ENCODE measurements around the gene IKZF1. TPM values are rescaled to one million over a fixed set of nuclear protein-coding genes. Genes with fewer than 3 reads are reported as not detected.
A peak's percentile ranks its signal among the peaks of the same experiment; 100 is the strongest.

The IKZF1 gene
- polyA plus RNA-seq, 1 donor = 4.5 TPM

- Histone ChIP-seq H3K27ac (ENCODE audit: low read length) (no peak overlapping the region), H3K9me3 (ENCODE audit: control insufficient read depth, low read depth, low read length) (no peaks in the 10 kb centered on the region), H3K4me3 (ENCODE audit: low read length) (no peak overlapping the region), H3K27me3 (ENCODE audit: control insufficient read depth, insufficient read depth, low read length) (peaks cover 19% of the 10 kb centered on the region), H3K36me3 (ENCODE audit: control insufficient read depth, insufficient read depth, low read length) (no peaks in the 10 kb centered on the region), H3K4me1 (ENCODE audit: control insufficient read depth, insufficient read depth, low read length) (no peaks in the 10 kb centered on the region)
- 83% methylated on average over 1 of the region's 9 CpGs for WGBS (ENCODE audit: insufficient coverage, low lambda C conversion rate)
- no peak for DNase-seq
Observed at GRCh38 chr7:50393547-50394252, 89.2 kb downstream of the IKZF1 start.

GRCh38 chr7:50394315-50394714 lies 89.8 kb downstream of the IKZF1 start:
- Histone ChIP-seq H3K36me3 (ENCODE audit: control insufficient read depth, insufficient read depth, low read length) (no peaks in the 10 kb centered on the region), H3K4me3 (ENCODE audit: low read length) (no peak overlapping the region), H3K27me3 (ENCODE audit: control insufficient read depth, insufficient read depth, low read length) (peaks cover 23% of the 10 kb centered on the region), H3K4me1 (ENCODE audit: control insufficient read depth, insufficient read depth, low read length) (no peaks in the 10 kb centered on the region), H3K9me3 (ENCODE audit: control insufficient read depth, low read depth, low read length) (no peaks in the 10 kb centered on the region), H3K27ac (ENCODE audit: low read length) (no peak overlapping the region)
- no CpG with 5 or more reads among the region's 1 CpG for WGBS (ENCODE audit: insufficient coverage, low lambda C conversion rate)
- no peak for DNase-seq

DNA sequence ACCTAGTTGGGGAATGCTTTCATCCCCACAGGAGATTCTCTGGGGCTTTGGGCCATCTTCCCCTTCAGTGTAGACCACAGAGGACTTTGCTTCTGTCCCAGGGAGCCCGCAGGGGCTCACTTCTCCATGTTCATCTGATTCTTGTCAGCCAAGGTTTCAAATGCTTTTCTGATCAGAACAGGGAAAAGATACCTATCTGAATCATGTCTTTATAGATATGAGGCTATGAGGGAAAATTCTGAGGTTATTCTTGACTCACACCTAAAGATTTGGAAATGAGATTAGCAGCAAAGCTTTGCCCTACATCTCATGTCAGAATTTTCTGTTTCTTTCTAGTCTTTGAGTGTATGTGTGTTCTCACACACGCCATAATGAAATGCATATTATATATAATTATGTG lies 92.3 kb downstream of the IKZF1 start:
- Histone ChIP-seq H3K4me1 (ENCODE audit: control insufficient read depth, insufficient read depth, low read length) (no peaks in the 10 kb centered on the region), H3K9me3 (ENCODE audit: control insufficient read depth, low read depth, low read length) (peaks cover 7% of the 10 kb centered on the region), H3K36me3 (ENCODE audit: control insufficient read depth, insufficient read depth, low read length) (no peaks in the 10 kb centered on the region), H3K4me3 (ENCODE audit: low read length) (no peak overlapping the region), H3K27me3 (ENCODE audit: control insufficient read depth, insufficient read depth, low read length) (peaks cover 46% of the 10 kb centered on the region), H3K27ac (ENCODE audit: low read length) (no peak overlapping the region)
- DNase-seq = no peak
- WGBS (ENCODE audit: insufficient coverage, low lambda C conversion rate) = no CpG with 5 or more reads among the region's 2 CpGs

- 83% methylated on average over 1 of the region's 2 CpGs for WGBS (ENCODE audit: insufficient coverage, low lambda C conversion rate)
- no peak overlapping the region for H3K27ac ChIP-seq (ENCODE audit: low read length)
- H3K9me3 ChIP-seq (ENCODE audit: control insufficient read depth, low read depth, low read length) = peaks cover 7% of the 10 kb centered on the region
Observed at GRCh38 chr7:50397320-50397970, 92.9 kb downstream of the IKZF1 start.

DNA sequence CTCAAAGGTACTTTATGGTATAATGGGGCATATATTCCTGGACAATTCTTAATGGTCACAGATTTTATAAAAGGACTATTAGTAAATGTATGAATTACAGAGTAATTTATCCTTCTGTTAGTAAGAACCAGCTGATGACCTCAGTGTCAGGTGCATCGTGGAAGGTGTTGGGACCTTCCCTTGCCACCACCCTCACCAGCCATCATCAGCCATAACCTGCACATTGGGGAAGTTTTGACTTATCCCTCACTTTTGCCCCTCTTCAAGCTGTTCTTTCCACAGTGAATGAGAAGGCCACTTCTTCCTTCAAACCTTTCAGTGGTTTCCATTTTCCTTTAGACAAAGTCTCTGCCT lies 93.4 kb downstream of the IKZF1 start:
- 80% methylated on average over 1 of the region's 1 CpG for WGBS (ENCODE audit: insufficient coverage, low lambda C conversion rate)
- H3K36me3 ChIP-seq (ENCODE audit: control insufficient read depth, insufficient read depth, low read length) = no peaks in the 10 kb centered on the region
- peaks cover 7% of the 10 kb centered on the region for H3K9me3 ChIP-seq (ENCODE audit: control insufficient read depth, low read depth, low read length)
- no peak overlapping the region for H3K4me3 ChIP-seq (ENCODE audit: low read length)
- H3K27me3 ChIP-seq (ENCODE audit: control insufficient read depth, insufficient read depth, low read length) = peaks cover 54% of the 10 kb centered on the region
- DNase-seq = no peak
- no peaks in the 10 kb centered on the region for H3K4me1 ChIP-seq (ENCODE audit: control insufficient read depth, insufficient read depth, low read length)
- H3K27ac ChIP-seq (ENCODE audit: low read length) = no peak overlapping the region

More at GRCh38 chr7:50397320-50397970, 92.9 kb downstream of the IKZF1 start:
- Histone ChIP-seq H3K4me3 (ENCODE audit: low read length) (no peak overlapping the region), H3K4me1 (ENCODE audit: control insufficient read depth, insufficient read depth, low read length) (no peaks in the 10 kb centered on the region), H3K27me3 (ENCODE audit: control insufficient read depth, insufficient read depth, low read length) (peaks cover 51% of the 10 kb centered on the region), H3K36me3 (ENCODE audit: control insufficient read depth, insufficient read depth, low read length) (no peaks in the 10 kb centered on the region)
- DNase-seq = no peak

DNA sequence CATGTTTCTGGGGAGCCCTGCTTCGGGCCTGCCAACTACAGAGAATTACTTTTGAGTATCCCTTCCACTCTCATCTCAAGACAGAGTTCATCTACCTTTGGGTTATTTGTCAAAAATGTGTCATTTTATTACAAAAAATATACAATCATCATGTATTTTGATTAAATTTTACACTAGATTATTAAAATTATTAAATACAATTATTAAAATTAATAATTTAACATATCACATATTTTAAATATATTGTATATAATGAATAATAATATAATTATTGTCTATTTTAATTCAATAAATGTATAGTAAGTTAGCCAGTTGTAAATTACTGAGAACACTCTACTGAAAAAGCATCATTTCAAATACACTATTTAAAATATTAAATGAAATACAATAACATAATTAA lies 94.7 kb downstream of the IKZF1 start:
- no CpG with 5 or more reads among the region's 1 CpG for WGBS (ENCODE audit: insufficient coverage, low lambda C conversion rate)
- Histone ChIP-seq H3K4me3 (ENCODE audit: low read length) (no peak overlapping the region), H3K27me3 (ENCODE audit: control insufficient read depth, insufficient read depth, low read length) (peaks cover 53% of the 10 kb centered on the region), H3K27ac (ENCODE audit: low read length) (no peak overlapping the region), H3K36me3 (ENCODE audit: control insufficient read depth, insufficient read depth, low read length) (no peaks in the 10 kb centered on the region), H3K9me3 (ENCODE audit: control insufficient read depth, low read depth, low read length) (peaks cover 7% of the 10 kb centered on the region), H3K4me1 (ENCODE audit: control insufficient read depth, insufficient read depth, low read length) (no peaks in the 10 kb centered on the region)
- no peak for DNase-seq

GRCh38 chr7:50399635-50400034 lies 95.1 kb downstream of the IKZF1 start:
- WGBS (ENCODE audit: insufficient coverage, low lambda C conversion rate) = no CpG with 5 or more reads among the region's 21 CpGs
- Histone ChIP-seq H3K4me1 (ENCODE audit: control insufficient read depth, insufficient read depth, low read length) (no peaks in the 10 kb centered on the region), H3K27ac (ENCODE audit: low read length) (no peak overlapping the region), H3K27me3 (ENCODE audit: control insufficient read depth, insufficient read depth, low read length) (peaks cover 53% of the 10 kb centered on the region), H3K9me3 (ENCODE audit: control insufficient read depth, low read depth, low read length) (peaks cover 7% of the 10 kb centered on the region), H3K36me3 (ENCODE audit: control insufficient read depth, insufficient read depth, low read length) (no peaks in the 10 kb centered on the region), H3K4me3 (ENCODE audit: low read length) (no peak overlapping the region)
- DNase-seq = no peak

- WGBS (ENCODE audit: insufficient coverage, low lambda C conversion rate) = no CpG with 5 or more reads among the region's 41 CpGs
- peak in 1 of 2 donors; percentile 20 for DNase-seq
- Histone ChIP-seq H3K27me3 (ENCODE audit: control insufficient read depth, insufficient read depth, low read length) (peaks cover 53% of the 10 kb centered on the region), H3K27ac (ENCODE audit: low read length) (no peak overlapping the region), H3K4me1 (ENCODE audit: control insufficient read depth, insufficient read depth, low read length) (no peaks in the 10 kb centered on the region), H3K36me3 (ENCODE audit: control insufficient read depth, insufficient read depth, low read length) (no peaks in the 10 kb centered on the region), H3K9me3 (ENCODE audit: control insufficient read depth, low read depth, low read length) (peaks cover 7% of the 10 kb centered on the region), H3K4me3 (ENCODE audit: low read length) (no peak overlapping the region)
Observed at GRCh38 chr7:50400114-50400513, 95.6 kb downstream of the IKZF1 start.

- H3K4me1 ChIP-seq (ENCODE audit: control insufficient read depth, insufficient read depth, low read length) = no peaks in the 10 kb centered on the region
- peaks cover 45% of the 10 kb centered on the region for H3K27me3 ChIP-seq (ENCODE audit: control insufficient read depth, insufficient read depth, low read length)
- H3K36me3 ChIP-seq (ENCODE audit: control insufficient read depth, insufficient read depth, low read length) = no peaks in the 10 kb centered on the region
- DNase-seq = no peak
- WGBS (ENCODE audit: insufficient coverage, low lambda C conversion rate) = no CpG with 5 or more reads among the region's 7 CpGs
- H3K4me3 ChIP-seq (ENCODE audit: low read length) = no peak overlapping the region
- no peak overlapping the region for H3K27ac ChIP-seq (ENCODE audit: low read length)
- H3K9me3 ChIP-seq (ENCODE audit: control insufficient read depth, low read depth, low read length) = peaks cover 7% of the 10 kb centered on the region
Observed at GRCh38 chr7:50404392-50404791, 99.9 kb downstream of the IKZF1 start.

DNA sequence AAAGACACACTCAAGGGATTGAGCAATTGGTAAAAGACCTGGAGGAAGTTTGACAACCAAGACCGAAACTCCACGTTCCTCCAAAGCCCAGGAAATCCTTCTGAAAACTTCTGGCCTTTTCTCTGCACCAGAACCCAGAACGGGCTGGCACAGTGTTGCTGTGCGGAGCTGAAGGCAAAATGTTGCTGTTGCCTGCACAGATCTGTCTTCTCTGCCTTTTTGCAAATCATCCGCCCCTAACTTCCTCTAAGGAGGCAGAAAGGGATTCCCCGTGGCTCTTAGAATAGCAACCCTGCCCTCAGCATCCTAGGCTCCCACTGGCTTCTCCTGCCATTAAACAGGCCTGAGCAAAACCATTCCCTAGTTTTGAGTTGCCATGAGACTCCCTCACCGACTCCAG lies 100.7 kb downstream of the IKZF1 start:
- Histone ChIP-seq H3K9me3 (ENCODE audit: control insufficient read depth, low read depth, low read length) (peaks cover under 1% of the 10 kb centered on the region), H3K27ac (ENCODE audit: low read length) (no peak overlapping the region), H3K36me3 (ENCODE audit: control insufficient read depth, insufficient read depth, low read length) (no peaks in the 10 kb centered on the region), H3K4me3 (ENCODE audit: low read length) (no peak overlapping the region), H3K27me3 (ENCODE audit: control insufficient read depth, insufficient read depth, low read length) (peaks cover 36% of the 10 kb centered on the region), H3K4me1 (ENCODE audit: control insufficient read depth, insufficient read depth, low read length) (no peaks in the 10 kb centered on the region)
- DNase-seq = no peak
- no CpG with 5 or more reads among the region's 7 CpGs for WGBS (ENCODE audit: insufficient coverage, low lambda C conversion rate)

GRCh38 chr7:50406935-50407334 lies 102.4 kb downstream of the IKZF1 start:
- WGBS (ENCODE audit: insufficient coverage, low lambda C conversion rate) = no CpG with 5 or more reads among the region's 5 CpGs
- no peak overlapping the region for H3K27ac ChIP-seq (ENCODE audit: low read length)
- DNase-seq = no peak

More at GRCh38 chr7:50406935-50407334, 102.4 kb downstream of the IKZF1 start:
- H3K4me1 ChIP-seq (ENCODE audit: control insufficient read depth, insufficient read depth, low read length) = no peaks in the 10 kb centered on the region
- peaks cover 20% of the 10 kb centered on the region for H3K27me3 ChIP-seq (ENCODE audit: control insufficient read depth, insufficient read depth, low read length)
- no peak overlapping the region for H3K4me3 ChIP-seq (ENCODE audit: low read length)
- no peaks in the 10 kb centered on the region for H3K36me3 ChIP-seq (ENCODE audit: control insufficient read depth, insufficient read depth, low read length)
- no peaks in the 10 kb centered on the region for H3K9me3 ChIP-seq (ENCODE audit: control insufficient read depth, low read depth, low read length)

Measured in large intestine (tissue), 3 donors.